H1 (cell line): ENCODE results near the gene TRIM59. TPM values are rescaled to one million over a fixed set of nuclear protein-coding genes. Genes with fewer than 3 reads are reported as not detected.
A peak's percentile ranks its signal among the peaks of the same experiment; 100 is the strongest.

Experiments
- CTCF ChIA-PET: fragments of 300-600 bp; sonication (Branson Sonifier 250); formaldehyde crosslinking; loops from one replicate; lab custom pipeline; 2021; ENCODE audit not compliant: partially characterized antibody; lab: Charles Lee
- POLR2A ChIA-PET: fragments of 300-600 bp; sonication (Branson Sonifier 250); formaldehyde crosslinking; loops from one replicate; lab custom pipeline; 2021; ENCODE audit warnings: inconsistent platforms; ENCODE audit not compliant: partially characterized antibody; lab: Charles Lee
- DNase-seq, 2 experiments: peaks; one replicate each; pipeline versions ENCODE4 v3.0.0 to v3.0.0-alpha.2; 2010 to 2022; ENCODE audit warnings: low spot score in 2 of 2, low read depth in 1 of 2, mixed read lengths in 1 of 2
- FAIRE-seq: peaks from 2 replicates; lab custom pipeline; 2011; peaks lifted over from hg19 to GRCh38; lab: Jason Lieb, UNC
- H2AFZ ChIP-seq: 2 replicates; pipeline ENCODE4 v1.8.1; 2012; ENCODE audit warnings: low read length, inconsistent platforms
- H2AK5ac ChIP-seq: 2 replicates; pipeline ENCODE4 v1.6.1; 2013; ENCODE audit warnings: low read depth, low read length
- H2BK120ac ChIP-seq: replicated peaks from 2 replicates; pipeline ENCODE3; 2013; ENCODE audit warnings: low read depth, low read length, inconsistent platforms
- H2BK12ac ChIP-seq: 2 replicates; pipeline ENCODE4 v1.6.1; 2013; ENCODE audit warnings: low read depth, low read length
- H2BK15ac ChIP-seq: 2 replicates; pipeline ENCODE4 v1.6.1; 2013; ENCODE audit warnings: low read length
- H2BK20ac ChIP-seq: 2 replicates; pipeline ENCODE4 v1.6.1; 2013; ENCODE audit warnings: low read length
- H2BK5ac ChIP-seq: 2 replicates; pipeline ENCODE4 v1.6.1; 2013; ENCODE audit warnings: low read depth, low read length
- H3K14ac ChIP-seq: 2 replicates; pipeline ENCODE4 v1.6.1; 2013; ENCODE audit warnings: inconsistent platforms; ENCODE audit not compliant: insufficient read length
- H3K18ac ChIP-seq: 2 replicates; pipeline ENCODE4 v1.6.1; 2013; ENCODE audit warnings: low read length; ENCODE audit errors: extremely low read depth
- H3K23ac ChIP-seq: 2 replicates; pipeline ENCODE4 v1.6.1; 2013; ENCODE audit warnings: inconsistent platforms; ENCODE audit not compliant: insufficient read length
- H3K23me2 ChIP-seq: 2 replicates; pipeline ENCODE4 v1.6.1; 2013; ENCODE audit warnings: low read depth, low read length
- H3K27ac ChIP-seq: 2 replicates; pipeline ENCODE4 v1.6.1; 2011; ENCODE audit warnings: low read depth, low read length, inconsistent platforms
- H3K27me3 ChIP-seq, 4 experiments: replicated peaks in 1 of 4; 1 replicate in 1 of 4; 2 replicates in 3 of 4; pipeline versions ENCODE4 v1.6.1 to v1.8.1; 2011 to 2013; ENCODE audit warnings: low read length in 3 of 4, mild to moderate bottlenecking in 3 of 4, inconsistent platforms in 2 of 4, mixed read lengths in 2 of 4, moderate library complexity in 1 of 4; ENCODE audit not compliant: control insufficient read depth in 3 of 4, insufficient read depth in 3 of 4; ENCODE audit errors: extremely low read depth in 1 of 4
- H3K36me3 ChIP-seq, 4 experiments: 2 replicates each; pipeline versions ENCODE4 v1.6.1 to v1.8.1; 2011 to 2013; ENCODE audit warnings: mild to moderate bottlenecking in 4 of 4, low read length in 3 of 4, moderate library complexity in 2 of 4, control low read depth in 1 of 4, inconsistent platforms in 1 of 4; ENCODE audit not compliant: insufficient read depth in 4 of 4, control insufficient read depth in 2 of 4
- H3K4ac ChIP-seq: replicated peaks from 2 replicates; pipeline ENCODE3; 2013; ENCODE audit warnings: low read length, low read depth, mixed read lengths, inconsistent platforms; ENCODE audit not compliant: insufficient read length
- H3K4me1 ChIP-seq, 4 experiments: replicated peaks in 1 of 4; 1 replicate in 1 of 4; 2 replicates in 3 of 4; pipeline versions ENCODE4 v1.6.1 to v1.8.1; 2011 to 2013; ENCODE audit warnings: low read length in 3 of 4, inconsistent platforms in 2 of 4, mixed read lengths in 1 of 4; ENCODE audit not compliant: insufficient read depth in 4 of 4, control insufficient read depth in 3 of 4
- H3K4me2 ChIP-seq, 2 experiments: 2 replicates each; pipeline versions ENCODE4 v1.6.1 to v1.8.1; 2011 to 2013; ENCODE audit warnings: low read depth in 2 of 2, low read length in 2 of 2, control low read depth in 1 of 2, inconsistent platforms in 1 of 2, mild to moderate bottlenecking in 1 of 2; ENCODE audit not compliant: insufficient read depth in 1 of 2
- H3K4me3 ChIP-seq, 4 experiments: fragments of 200-600, 300-600 bp in 1 of 4; sonication (generic), shearing (Covaris generic), sonication (Bioruptor Twin) in 1 of 4; 2 replicates each; pipeline versions ENCODE4 v1.5.1 to v1.8.1; 2011 to 2016; ENCODE audit warnings: low read length in 4 of 4, low read depth in 3 of 4, control low read depth in 2 of 4, inconsistent platforms in 2 of 4, mild to moderate bottlenecking in 2 of 4, mixed read lengths in 1 of 4, moderate library complexity in 1 of 4; ENCODE audit not compliant: insufficient read depth in 2 of 4; ENCODE audit errors: extremely low read depth in 1 of 4
- H3K56ac ChIP-seq: replicated peaks from 2 replicates; pipeline ENCODE3; 2013; ENCODE audit warnings: low read depth, mild to moderate bottlenecking, mixed read lengths, low read length, inconsistent platforms; ENCODE audit not compliant: insufficient read length
- H3K79me1 ChIP-seq: 2 replicates; pipeline ENCODE4 v1.6.1; 2013; ENCODE audit warnings: low read depth, low read length, control low read depth
- H3K79me2 ChIP-seq, 2 experiments: 2 replicates each; pipeline versions ENCODE4 v1.6.1 to v1.8.1; 2012 to 2013; ENCODE audit warnings: low read length in 2 of 2, mild to moderate bottlenecking in 2 of 2, inconsistent platforms in 1 of 2; ENCODE audit not compliant: insufficient read depth in 2 of 2, control insufficient read depth in 1 of 2
- H3K9ac ChIP-seq, 4 experiments: replicated peaks in 1 of 4; 1 replicate in 1 of 4; 2 replicates in 3 of 4; pipeline versions ENCODE4 v1.6.1 to v1.8.1; 2011 to 2013; ENCODE audit warnings: low read depth in 3 of 4, low read length in 3 of 4, control low read depth in 2 of 4, mild to moderate bottlenecking in 2 of 4, moderate library complexity in 2 of 4, inconsistent platforms in 1 of 4; ENCODE audit errors: extremely low read depth in 1 of 4
- H3K9me3 ChIP-seq, 2 experiments: 2 replicates each; pipeline versions ENCODE4 v1.6.1 to v1.8.1; 2012 to 2013; ENCODE audit warnings: mild to moderate bottlenecking in 2 of 2, moderate library complexity in 2 of 2, control low read depth in 1 of 2, inconsistent platforms in 1 of 2, low read depth in 1 of 2, low read length in 1 of 2, mixed read lengths in 1 of 2; ENCODE audit not compliant: insufficient read depth in 2 of 2
- H4K20me1 ChIP-seq, 2 experiments: replicated peaks in 1 of 2; 2 replicates each; pipeline versions ENCODE3 to v1.8.1; 2011 to 2013; ENCODE audit warnings: inconsistent platforms in 2 of 2, low read length in 2 of 2, mild to moderate bottlenecking in 1 of 2; ENCODE audit not compliant: insufficient read depth in 2 of 2, control insufficient read depth in 1 of 2
- H4K5ac ChIP-seq: 2 replicates; pipeline ENCODE4 v1.6.1; 2013; ENCODE audit warnings: low read length, low read depth, mixed read lengths, inconsistent platforms; ENCODE audit not compliant: insufficient read length
- H4K8ac ChIP-seq: 2 replicates; pipeline ENCODE4 v1.8.0; 2013; ENCODE audit warnings: mild to moderate bottlenecking, moderate library complexity, low read length, inconsistent platforms; ENCODE audit not compliant: insufficient read depth; ENCODE audit errors: extremely low read depth
- H4K91ac ChIP-seq: replicated peaks from 2 replicates; pipeline ENCODE3; 2013; ENCODE audit warnings: low read length, mixed read lengths, inconsistent platforms; ENCODE audit not compliant: insufficient read length
- ASH2L ChIP-seq: fragments of 200-600, 300-600 bp; sonication (generic); IDR thresholded peaks from one replicate; pipeline ENCODE4 v1.7.1; 2017; ENCODE audit warnings: low read length
- BRCA1 ChIP-seq: IDR thresholded peaks from 2 replicates; pipeline ENCODE4 v1.6.1; 2012; ENCODE audit warnings: low read depth, low read length, improper control_type of control experiment
- CEBPB ChIP-seq: IDR thresholded peaks from 2 replicates; pipeline ENCODE4 v1.6.1; 2012; ENCODE audit warnings: low read depth, low read length
- CHD1 ChIP-seq: IDR thresholded peaks from 2 replicates; pipeline ENCODE4 v1.6.1; 2012; ENCODE audit warnings: low read depth, low read length, improper control_type of control experiment
- CHD2 ChIP-seq: IDR thresholded peaks from 2 replicates; pipeline ENCODE4 v1.6.1; 2012; ENCODE audit warnings: low read length, improper control_type of control experiment
- EGR1 ChIP-seq: IDR thresholded peaks from 2 replicates; pipeline ENCODE4 v1.6.1; 2011; ENCODE audit warnings: low read depth, low read length, borderline replicate concordance
- EP300 ChIP-seq, 2 experiments: IDR thresholded peaks; 1 replicate in 1 of 2; 2 replicates in 1 of 2; pipeline ENCODE4 v1.6.1; 2011 to 2012; ENCODE audit warnings: low read depth in 2 of 2, low read length in 2 of 2, mild to moderate bottlenecking in 2 of 2, borderline replicate concordance in 1 of 2, inconsistent platforms in 1 of 2, moderate library complexity in 1 of 2
- GABPA ChIP-seq: IDR thresholded peaks from 2 replicates; pipeline ENCODE4 v1.6.1; 2011; ENCODE audit warnings: mild to moderate bottlenecking, low read length, moderate library complexity, borderline replicate concordance; ENCODE audit not compliant: insufficient read depth
- KDM1A ChIP-seq: fragments of 200-600, 300-600 bp; sonication (generic); IDR thresholded peaks from 2 replicates; pipeline ENCODE4 v1.7.1; 2016; ENCODE audit warnings: mild to moderate bottlenecking, low read length, borderline replicate concordance
- KDM4A ChIP-seq: IDR thresholded peaks from one replicate; pipeline ENCODE4 v1.7.1; 2012; ENCODE audit warnings: low read depth, mild to moderate bottlenecking, moderate library complexity, low read length, inconsistent platforms; ENCODE audit not compliant: severe bottlenecking
- KDM5A ChIP-seq: fragments of 200-600 bp; IDR thresholded peaks from 2 replicates; pipeline ENCODE4 v1.7.1; 2012; ENCODE audit warnings: mild to moderate bottlenecking, low read length, inconsistent platforms, mixed read lengths
- NANOG ChIP-seq: IDR thresholded peaks from 2 replicates; pipeline ENCODE4 v1.6.1; 2011; ENCODE audit warnings: low read length, low read depth, mild to moderate bottlenecking, inconsistent platforms; ENCODE audit not compliant: insufficient read depth, poor library complexity, severe bottlenecking
- RFX5 ChIP-seq: IDR thresholded peaks from 2 replicates; pipeline ENCODE4 v1.6.1; 2011; ENCODE audit warnings: low read depth, low read length, improper control_type of control experiment, borderline replicate concordance
- SUZ12 ChIP-seq: fragments of 200-600 bp; sonication (generic); IDR thresholded peaks from 2 replicates; pipeline ENCODE4 v1.6.1; 2012; ENCODE audit warnings: mild to moderate bottlenecking, inconsistent platforms, low read length, moderate library complexity, mixed read lengths
- TCF12 ChIP-seq: IDR thresholded peaks from 2 replicates; pipeline ENCODE4 v1.6.1; 2011; ENCODE audit warnings: low read depth, mild to moderate bottlenecking, low read length
- WGBS, 2 experiments: shearing (Covaris generic) in 1 of 2; methylation state at CpG; one replicate each; pipeline versions ENCODE4 v1.1.6 to v1.1.7; 2013 to 2015; ENCODE audit warnings: low lambda C conversion rate in 2 of 2, mixed read lengths in 2 of 2, inconsistent platforms in 1 of 2, low coverage in 1 of 2, missing lambda C conversion rate in 1 of 2; ENCODE audit not compliant: insufficient replicate concordance in 2 of 2, insufficient coverage in 1 of 2, insufficient read length in 1 of 2; ENCODE audit errors: extremely low coverage in 1 of 2, missing lambda C conversion rate in 1 of 2; 5-methylcytosine and 5-hydroxymethylcytosine counted together
- polyA plus RNA-seq, 7 experiments: library from polyadenylated mRNA; depleted of rRNA in 3 of 7; stranded (reverse) in 5 of 7; unstranded in 2 of 7; fragments of >200 nt in 5 of 7; fragments of 200-250 nt in 2 of 7; gene quantifications; 1 replicate in 5 of 7; 2 replicates in 1 of 7; 4 replicates in 1 of 7; pipeline versions ENCODE4 v1.2.1 to v1.2.3, GENCODE V29; 2011 to 2013; ENCODE audit warnings: missing spikeins in 2 of 7, mixed read lengths in 2 of 7
- total RNA-seq: library from RNA; stranded (reverse); fragmentation: NEBNext Ultra II Directional; extraction: Animal tissue kit (Norgen Biotek cat#: 25700); gene quantifications from 2 replicates; pipeline ENCODE4 v1.2.1, GENCODE V29; 2021

The TRIM59 gene
- total and polyA plus RNA-seq, 2 of the 8 experiments (the other 6 are each of a cell fraction or from before 2014, with no cell fraction given) = 11.6 to 53.4 TPM

GRCh38 chr3:160478338-160478737 lies 28.8 kb upstream of the TRIM59 start:
- H3K18ac ChIP-seq = no peak overlapping the region
- H2BK15ac ChIP-seq = no peak overlapping the region
- no peak overlapping the region for H3K4ac ChIP-seq
- H3K4me1 ChIP-seq = no peaks in the 10 kb centered on the region
- 0 out of 2 replicates have a peak overlapping the region, but pooled peaks have one; percentile 24 for H2AFZ ChIP-seq
- no peak overlapping the region for H3K4me3 ChIP-seq
- H2AK5ac ChIP-seq = no peak overlapping the region
- H3K56ac ChIP-seq = no peak overlapping the region
- H4K20me1 ChIP-seq = no peaks in the 10 kb centered on the region
- no peaks in the 10 kb centered on the region for H3K27me3 ChIP-seq
- no peak overlapping the region for H4K91ac ChIP-seq
- no peak overlapping the region for H3K4me2 ChIP-seq
- H2BK20ac ChIP-seq = no peak overlapping the region
- DNase-seq (no peak), FAIRE-seq (no peak)
- POLR2A ChIA-PET = interaction anchor here (2.9 kb wide), 1 partner anchor 28 kb away, joined by 15 read pairs; the partner anchor contains the start of gene TRIM59
- H3K27ac ChIP-seq = no peak overlapping the region
- no peak overlapping the region for H3K23ac ChIP-seq
- no peak overlapping the region for H2BK120ac ChIP-seq
- H3K9me3 ChIP-seq = no peaks in the 10 kb centered on the region
- no peaks in the 10 kb centered on the region for H3K79me2 ChIP-seq
- no peak overlapping the region for H3K14ac ChIP-seq
- no peak overlapping the region for H4K8ac ChIP-seq
- H3K23me2 ChIP-seq = no peaks in the 10 kb centered on the region
- no peaks in the 10 kb centered on the region for H3K36me3 ChIP-seq
- no peak overlapping the region for H4K5ac ChIP-seq
- H2BK5ac ChIP-seq = no peak overlapping the region
- WGBS, 2 experiments = 89% methylated on average over 5 of the region's 5 CpGs; no CpG with 5 or more reads in 1 of the 2 experiments
- CTCF ChIA-PET = interaction anchor here (0.6 to 0.7 kb wide), 2 partner anchors 76 to 102 kb away, joined by 3 read pairs; no protein-coding TSS in a partner anchor
- no peak overlapping the region for H3K9ac ChIP-seq
- no peaks in the 10 kb centered on the region for H3K79me1 ChIP-seq
- H2BK12ac ChIP-seq = no peak overlapping the region
- TF ChIP-seq SUZ12 (no peak), TCF12 (no peak), KDM5A (no peak), CEBPB (no peak), EGR1 (no peak), KDM4A (no peak), CHD1 (no peak), CHD2 (no peak), KDM1A (no peak), NANOG (no peak), GABPA (no peak), EP300 (IDR thresholded peaks at IDR 0.05; ENCODE audit: borderline replicate concordance in 1 of 2, low read depth in 2 of 2, low read length in 2 of 2) (no peak), ASH2L (no peak), RFX5 (no peak), BRCA1 (no peak)
